HepG2 (cell line): ENCODE measurements around the gene C2. TPM values are rescaled to one million over a fixed set of nuclear protein-coding genes. Genes with fewer than 3 reads are reported as not detected.
A peak's percentile ranks its signal among the peaks of the same experiment; 100 is the strongest.

Experiments used
- AGO2 ChIP-seq: fragments of 200-400 bp; formaldehyde crosslinking; optimal IDR thresholded peaks from 2 replicates; pipeline ENCODE3; 2017; ENCODE audit warnings: mild to moderate bottlenecking, low read depth, low read length, moderate library complexity
- CBX5 ChIP-seq: sonication (generic); formaldehyde crosslinking; IDR thresholded peaks from 2 replicates; pipeline ENCODE4 v1.4.0; 2020; ENCODE audit warnings: missing genetic modification reagents, borderline replicate concordance
- IKZF4 ChIP-seq: sonication (generic); formaldehyde crosslinking; IDR thresholded peaks from 2 replicates; pipeline ENCODE4 v1.5.1; 2020; ENCODE audit warnings: borderline replicate concordance, mild to moderate bottlenecking, low read depth, missing genetic modification reagents; ENCODE audit errors: not compliant biosample characterization
- MAFF ChIP-seq: IDR thresholded peaks from 2 replicates; pipeline ENCODE4 v1.6.1; 2011; ENCODE audit warnings: low read depth, low read length, improper control_type of control experiment
- MAFK ChIP-seq, 2 experiments: IDR thresholded peaks in 1 of 2; conservative IDR thresholded peaks in 1 of 2; 2 replicates each; pipeline ENCODE4 v1.6.1; 2011; ENCODE audit warnings: improper control_type of control experiment in 2 of 2, low read length in 2 of 2
- NCOA1 ChIP-seq: sonication (generic); formaldehyde crosslinking; IDR thresholded peaks from 2 replicates; pipeline ENCODE4 v1.9.0; 2021; ENCODE audit warnings: missing genetic modification reagents
- NCOA2 ChIP-seq: sonication (generic); formaldehyde crosslinking; IDR thresholded peaks from 2 replicates; pipeline ENCODE4 v1.8.0; 2022; ENCODE audit warnings: inconsistent platforms
- NR2C2 ChIP-seq: sonication (generic); formaldehyde crosslinking; IDR thresholded peaks from 2 replicates; pipeline ENCODE4 v1.4.0; 2020; ENCODE audit warnings: missing genetic modification reagents, mild to moderate bottlenecking, moderate library complexity, borderline replicate concordance
- RARA ChIP-seq: IDR thresholded peaks from 2 replicates; pipeline ENCODE4 v1.6.1; 2016; ENCODE audit warnings: missing genetic modification reagents, missing compliant biosample characterization
- ZBTB20 ChIP-seq: sonication (generic); formaldehyde crosslinking; IDR thresholded peaks from 2 replicates; pipeline ENCODE4 v1.8.1; 2023; ENCODE audit warnings: missing genetic modification reagents, low read depth, mild to moderate bottlenecking, borderline replicate concordance
- ZNF337 ChIP-seq: sonication (generic); formaldehyde crosslinking; IDR thresholded peaks from 2 replicates; pipeline ENCODE4 v1.5.1; 2020; ENCODE audit warnings: missing genetic modification reagents, low read depth, mild to moderate bottlenecking, borderline replicate concordance
- ZNF484 ChIP-seq: sonication (generic); formaldehyde crosslinking; IDR thresholded peaks from 2 replicates; pipeline ENCODE4 v1.5.1; 2020; ENCODE audit warnings: mild to moderate bottlenecking, low read depth, missing genetic modification reagents, borderline replicate concordance
- ZNF550 ChIP-seq: sonication (generic); formaldehyde crosslinking; IDR thresholded peaks from 2 replicates; pipeline ENCODE4 v1.4.0; 2020; ENCODE audit warnings: mild to moderate bottlenecking, missing genetic modification reagents, borderline replicate concordance
- ZNF782 ChIP-seq: sonication (generic); formaldehyde crosslinking; IDR thresholded peaks from 2 replicates; pipeline ENCODE4 v1.4.0; 2020; ENCODE audit warnings: missing genetic modification reagents, mild to moderate bottlenecking, borderline replicate concordance
- polyA plus RNA-seq, 8 experiments: library from polyadenylated mRNA; depleted of rRNA in 3 of 8; stranded (reverse) in 7 of 8; unstranded in 1 of 8; fragments of >200 nt; fragmentation: Illumina TruSeq in 4 of 8; extraction: Trizol in 4 of 8; gene quantifications; 2 replicates each; pipeline versions ENCODE4 v1.2.1 to v1.2.3, GENCODE V29; 2011 to 2016; ENCODE audit warnings: low read depth in 4 of 8, missing spikeins in 1 of 8, mixed read lengths in 1 of 8; ENCODE audit not compliant: insufficient read depth in 1 of 8
- total RNA-seq, 5 experiments: library from RNA; depleted of rRNA; stranded (reverse); fragments of >200 nt; fragmentation: Illumina TruSeq; extraction: Trizol; gene quantifications; 2 replicates each; pipeline ENCODE4 v1.2.3, GENCODE V29; 2016; ENCODE audit warnings: low read depth in 1 of 5
- TF ChIP-seq, protein P1 (sequence below): sonication (generic); formaldehyde crosslinking; IDR thresholded peaks from 2 replicates; pipeline ENCODE4 v1.5.1; 2020; ENCODE audit warnings: mild to moderate bottlenecking, missing genetic modification reagents, borderline replicate concordance
- TF ChIP-seq, protein P2 (sequence below): sonication (generic); formaldehyde crosslinking; conservative IDR thresholded peaks from 2 replicates; pipeline ENCODE4 v1.8.1; 2023; ENCODE audit warnings: missing genetic modification reagents
- TF ChIP-seq, protein P3 (sequence below): sonication (generic); formaldehyde crosslinking; conservative IDR thresholded peaks from 2 replicates; pipeline ENCODE4 v1.4.0; 2020; ENCODE audit warnings: mild to moderate bottlenecking, missing genetic modification reagents, moderate library complexity

The C2 gene
- total and polyA plus RNA-seq, 2 of the 13 experiments (the other 11 are each of a cell fraction or from before 2014, with no cell fraction given) = 165 to 307 TPM

DNA sequence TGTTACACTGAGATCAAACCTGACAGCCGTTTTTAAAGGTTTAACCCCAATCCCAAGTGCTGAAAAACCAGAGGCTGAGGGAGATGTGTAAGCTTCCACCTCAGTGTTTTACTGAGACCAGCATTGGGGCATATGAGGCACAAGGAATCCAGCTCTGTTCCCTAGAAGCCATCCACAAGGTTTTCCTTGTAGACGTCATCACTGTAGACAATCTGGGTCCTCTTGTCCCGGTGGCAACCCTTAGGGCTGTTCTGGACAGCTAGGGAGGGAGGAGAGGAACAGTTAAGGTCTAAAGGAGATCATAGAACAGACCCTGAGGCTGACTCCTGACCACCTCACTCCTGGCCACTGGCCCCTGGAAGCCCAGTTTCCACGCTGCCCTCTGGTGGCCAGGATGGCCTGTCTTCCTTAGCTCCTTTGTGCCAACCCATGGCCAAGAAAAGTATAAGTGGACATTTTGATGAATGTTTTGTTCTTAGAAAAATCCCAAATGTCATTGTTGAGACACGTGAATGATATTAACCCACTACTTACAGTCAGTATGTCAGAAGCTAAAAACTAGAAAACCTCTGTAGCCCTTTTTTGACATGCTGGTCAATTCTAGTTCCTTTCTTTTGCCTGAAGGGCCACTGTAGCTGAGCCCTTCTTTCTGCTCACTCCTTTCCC lies 24.8 kb downstream of the C2 start (continued):
- no peak for TF ChIP-seq ZNF550
- no peak for TF ChIP-seq MAFF
- TF ChIP-seq, protein P1, sequence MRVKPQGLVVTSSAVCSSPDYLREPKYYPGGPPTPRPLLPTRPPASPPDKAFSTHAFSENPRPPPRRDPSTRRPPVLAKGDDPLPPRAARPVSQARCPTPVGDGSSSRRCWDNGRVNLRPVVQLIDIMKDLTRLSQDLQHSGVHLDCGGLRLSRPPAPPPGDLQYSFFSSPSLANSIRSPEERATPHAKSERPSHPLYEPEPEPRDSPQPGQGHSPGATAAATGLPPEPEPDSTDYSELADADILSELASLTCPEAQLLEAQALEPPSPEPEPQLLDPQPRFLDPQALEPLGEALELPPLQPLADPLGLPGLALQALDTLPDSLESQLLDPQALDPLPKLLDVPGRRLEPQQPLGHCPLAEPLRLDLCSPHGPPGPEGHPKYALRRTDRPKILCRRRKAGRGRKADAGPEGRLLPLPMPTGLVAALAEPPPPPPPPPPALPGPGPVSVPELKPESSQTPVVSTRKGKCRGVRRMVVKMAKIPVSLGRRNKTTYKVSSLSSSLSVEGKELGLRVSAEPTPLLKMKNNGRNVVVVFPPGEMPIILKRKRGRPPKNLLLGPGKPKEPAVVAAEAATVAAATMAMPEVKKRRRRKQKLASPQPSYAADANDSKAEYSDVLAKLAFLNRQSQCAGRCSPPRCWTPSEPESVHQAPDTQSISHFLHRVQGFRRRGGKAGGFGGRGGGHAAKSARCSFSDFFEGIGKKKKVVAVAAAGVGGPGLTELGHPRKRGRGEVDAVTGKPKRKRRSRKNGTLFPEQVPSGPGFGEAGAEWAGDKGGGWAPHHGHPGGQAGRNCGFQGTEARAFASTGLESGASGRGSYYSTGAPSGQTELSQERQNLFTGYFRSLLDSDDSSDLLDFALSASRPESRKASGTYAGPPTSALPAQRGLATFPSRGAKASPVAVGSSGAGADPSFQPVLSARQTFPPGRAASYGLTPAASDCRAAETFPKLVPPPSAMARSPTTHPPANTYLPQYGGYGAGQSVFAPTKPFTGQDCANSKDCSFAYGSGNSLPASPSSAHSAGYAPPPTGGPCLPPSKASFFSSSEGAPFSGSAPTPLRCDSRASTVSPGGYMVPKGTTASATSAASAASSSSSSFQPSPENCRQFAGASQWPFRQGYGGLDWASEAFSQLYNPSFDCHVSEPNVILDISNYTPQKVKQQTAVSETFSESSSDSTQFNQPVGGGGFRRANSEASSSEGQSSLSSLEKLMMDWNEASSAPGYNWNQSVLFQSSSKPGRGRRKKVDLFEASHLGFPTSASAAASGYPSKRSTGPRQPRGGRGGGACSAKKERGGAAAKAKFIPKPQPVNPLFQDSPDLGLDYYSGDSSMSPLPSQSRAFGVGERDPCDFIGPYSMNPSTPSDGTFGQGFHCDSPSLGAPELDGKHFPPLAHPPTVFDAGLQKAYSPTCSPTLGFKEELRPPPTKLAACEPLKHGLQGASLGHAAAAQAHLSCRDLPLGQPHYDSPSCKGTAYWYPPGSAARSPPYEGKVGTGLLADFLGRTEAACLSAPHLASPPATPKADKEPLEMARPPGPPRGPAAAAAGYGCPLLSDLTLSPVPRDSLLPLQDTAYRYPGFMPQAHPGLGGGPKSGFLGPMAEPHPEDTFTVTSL = no peak
- TF ChIP-seq ZNF484 (CRISPR knock-in tag) = no peak
- no peak for TF ChIP-seq NR2C2 (CRISPR knock-in tag)
- no peak for TF ChIP-seq NCOA2 (CRISPR knock-in tag)
- TF ChIP-seq ZNF782 = no peak; the same call in 1 of the 2 replicates
- TF ChIP-seq ZNF337 (CRISPR knock-in tag) = 0 out of 2 replicates have a peak, but pooled peaks have one; percentile 29
- no peak for TF ChIP-seq NCOA1 (CRISPR knock-in tag)
- TF ChIP-seq, protein P2, sequence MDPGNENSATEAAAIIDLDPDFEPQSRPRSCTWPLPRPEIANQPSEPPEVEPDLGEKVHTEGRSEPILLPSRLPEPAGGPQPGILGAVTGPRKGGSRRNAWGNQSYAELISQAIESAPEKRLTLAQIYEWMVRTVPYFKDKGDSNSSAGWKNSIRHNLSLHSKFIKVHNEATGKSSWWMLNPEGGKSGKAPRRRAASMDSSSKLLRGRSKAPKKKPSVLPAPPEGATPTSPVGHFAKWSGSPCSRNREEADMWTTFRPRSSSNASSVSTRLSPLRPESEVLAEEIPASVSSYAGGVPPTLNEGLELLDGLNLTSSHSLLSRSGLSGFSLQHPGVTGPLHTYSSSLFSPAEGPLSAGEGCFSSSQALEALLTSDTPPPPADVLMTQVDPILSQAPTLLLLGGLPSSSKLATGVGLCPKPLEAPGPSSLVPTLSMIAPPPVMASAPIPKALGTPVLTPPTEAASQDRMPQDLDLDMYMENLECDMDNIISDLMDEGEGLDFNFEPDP (CRISPR knock-in tag) = no peak
- TF ChIP-seq RARA (CRISPR knock-in tag) = 0 out of 2 replicates have a peak, but pooled peaks have one; percentile 25
- TF ChIP-seq CBX5 (CRISPR knock-in tag) = peak; percentile 44; the same call in 1 of the 2 replicates
- no peak for TF ChIP-seq MAFK (conservative IDR thresholded peaks at IDR 0.05 in 1 of 2, IDR thresholded peaks at IDR 0.05 in 1 of 2; ENCODE audit: low read length in 2 of 2)
- TF ChIP-seq, protein P3, sequence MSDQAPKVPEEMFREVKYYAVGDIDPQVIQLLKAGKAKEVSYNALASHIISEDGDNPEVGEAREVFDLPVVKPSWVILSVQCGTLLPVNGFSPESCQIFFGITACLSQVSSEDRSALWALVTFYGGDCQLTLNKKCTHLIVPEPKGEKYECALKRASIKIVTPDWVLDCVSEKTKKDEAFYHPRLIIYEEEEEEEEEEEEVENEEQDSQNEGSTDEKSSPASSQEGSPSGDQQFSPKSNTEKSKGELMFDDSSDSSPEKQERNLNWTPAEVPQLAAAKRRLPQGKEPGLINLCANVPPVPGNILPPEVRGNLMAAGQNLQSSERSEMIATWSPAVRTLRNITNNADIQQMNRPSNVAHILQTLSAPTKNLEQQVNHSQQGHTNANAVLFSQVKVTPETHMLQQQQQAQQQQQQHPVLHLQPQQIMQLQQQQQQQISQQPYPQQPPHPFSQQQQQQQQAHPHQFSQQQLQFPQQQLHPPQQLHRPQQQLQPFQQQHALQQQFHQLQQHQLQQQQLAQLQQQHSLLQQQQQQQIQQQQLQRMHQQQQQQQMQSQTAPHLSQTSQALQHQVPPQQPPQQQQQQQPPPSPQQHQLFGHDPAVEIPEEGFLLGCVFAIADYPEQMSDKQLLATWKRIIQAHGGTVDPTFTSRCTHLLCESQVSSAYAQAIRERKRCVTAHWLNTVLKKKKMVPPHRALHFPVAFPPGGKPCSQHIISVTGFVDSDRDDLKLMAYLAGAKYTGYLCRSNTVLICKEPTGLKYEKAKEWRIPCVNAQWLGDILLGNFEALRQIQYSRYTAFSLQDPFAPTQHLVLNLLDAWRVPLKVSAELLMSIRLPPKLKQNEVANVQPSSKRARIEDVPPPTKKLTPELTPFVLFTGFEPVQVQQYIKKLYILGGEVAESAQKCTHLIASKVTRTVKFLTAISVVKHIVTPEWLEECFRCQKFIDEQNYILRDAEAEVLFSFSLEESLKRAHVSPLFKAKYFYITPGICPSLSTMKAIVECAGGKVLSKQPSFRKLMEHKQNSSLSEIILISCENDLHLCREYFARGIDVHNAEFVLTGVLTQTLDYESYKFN (CRISPR knock-in tag) = no peak
- no peak for TF ChIP-seq AGO2
- TF ChIP-seq IKZF4 = no peak
- TF ChIP-seq ZBTB20 (CRISPR knock-in tag) = 0 out of 2 replicates have a peak, but pooled peaks have one; percentile 33
